Measurements from ENCODE around the gene SCUBE1. TPM values are rescaled to one million over a fixed set of nuclear protein-coding genes. Genes with fewer than 3 reads are reported as not detected.
A peak's percentile ranks its signal among the peaks of the same experiment; 100 is the strongest.

SCUBE1 gene
- total and polyA plus RNA-seq, 10 of the 15 experiments (the other 5 are each of a cell fraction or from before 2014, with no cell fraction given): not detected

GRCh38 chr22:43187171-43188099 lies 155.7 kb downstream of the SCUBE1 start:
- Histone ChIP-seq H3K4me2 (ENCODE audit: control insufficient read depth, insufficient read depth) (peak overlapping the region; percentile 73), H3K27ac (ENCODE audit: control insufficient read depth, insufficient read depth) (peak overlapping the region; percentile 85), H3K79me2 (ENCODE audit: control insufficient read depth, insufficient read depth, low read length) (peaks cover 18% of the 10 kb centered on the region), H3K9me3 (replicated peaks; ENCODE audit: control insufficient read depth, insufficient read depth, low read length) (peaks cover 5% of the 10 kb centered on the region; the same call in 2 of the 3 replicates), H2AFZ (ENCODE audit: control insufficient read depth, low read depth, low read length) (peak overlapping the region; percentile 82), H3K27me3 (replicated peaks in 1 of 2; ENCODE audit: control insufficient read depth in 2 of 2, insufficient read depth in 2 of 2, low read length in 1 of 2) (no peaks in the 10 kb centered on the region; a peak in 1 of 4 replicates), H3K9ac (ENCODE audit: control insufficient read depth, insufficient read depth, low read length) (peak overlapping the region; percentile 66), H3K4me1 (ENCODE audit: control insufficient read depth, insufficient read depth, low read length) (peaks cover 10% of the 10 kb centered on the region), H4K20me1 (ENCODE audit: control insufficient read depth, insufficient read depth) (no peaks in the 10 kb centered on the region), H3K4me3 (peak overlapping the region; percentile 64), H3K36me3 (ENCODE audit: control insufficient read depth in 2 of 2, insufficient read depth in 2 of 2, low read length in 1 of 2) (no peaks in the 10 kb centered on the region)
- ATAC-seq (peak; percentile 96), DNase-seq (ENCODE audit: low read depth, low spot score) (peak; percentile 88), FAIRE-seq (peak; percentile 96)
- ChIA-PET POLR2A (interaction anchor here (1.0 to 1.6 kb wide), 2 partner anchors 74 to 172 kb away, joined by 3 read pairs; no protein-coding TSS in a partner anchor), SMC1A (ENCODE audit: uncharacterized antibody, unreplicated experiment) (interaction anchor here (1.3 kb wide), 1 partner anchor 19 kb away, joined by 3 read pairs; no protein-coding TSS in a partner anchor), CTCF (interaction anchor here (0.9 to 1.5 kb wide), 6 partner anchors 10 to 159 kb away, joined by 3 to 4 read pairs (median 3); no protein-coding TSS in a partner anchor), RAD21 (ENCODE audit: unreplicated experiment) (interaction anchor here (0.9 to 1.4 kb wide), 8 partner anchors 35 to 843 kb away, joined by 3 to 5 read pairs (median 3); no protein-coding TSS in a partner anchor)
- intact Hi-C loops (cut with micrococcal nuclease; ENCODE audit: unreplicated experiment): no loop called here
- in situ Hi-C loops (cut with MboI): no loop called here
- WGBS (ENCODE audit: insufficient coverage, insufficient replicate concordance, low lambda C conversion rate, missing lambda C conversion rate): 4% methylated on average over 36 of the region's 86 CpGs
- no TSS peak for BruUV-seq (replicated peaks)
- peak; percentile 89 for TF ChIP-seq RUNX3 (IDR thresholded peaks at IDR 0.05; ENCODE audit: low read length)
- peak; percentile 89 for TF ChIP-seq CREB1 (IDR thresholded peaks at IDR 0.05; ENCODE audit: low read depth)
- peak; percentile 77; the same call in 1 of the 2 replicates for TF ChIP-seq HDAC2 (IDR thresholded peaks at IDR 0.05)
- peak; percentile 67 for TF ChIP-seq NRF1 (conservative IDR thresholded peaks at IDR 0.05; ENCODE audit: low read depth, low read length)
- peak; percentile 58; the same call in 1 of the 2 replicates for TF ChIP-seq SIN3A (IDR thresholded peaks at IDR 0.05; ENCODE audit: low read depth, low read length)
- peak; percentile 22; the same call in 1 of the 2 replicates for TF ChIP-seq MTA3 (IDR thresholded peaks at IDR 0.05; ENCODE audit: borderline replicate concordance, low read length)
- TF ChIP-seq NFYA (IDR thresholded peaks at IDR 0.05; ENCODE audit: borderline replicate concordance, low read depth, low read length): no peak
- TF ChIP-seq, protein P1, sequence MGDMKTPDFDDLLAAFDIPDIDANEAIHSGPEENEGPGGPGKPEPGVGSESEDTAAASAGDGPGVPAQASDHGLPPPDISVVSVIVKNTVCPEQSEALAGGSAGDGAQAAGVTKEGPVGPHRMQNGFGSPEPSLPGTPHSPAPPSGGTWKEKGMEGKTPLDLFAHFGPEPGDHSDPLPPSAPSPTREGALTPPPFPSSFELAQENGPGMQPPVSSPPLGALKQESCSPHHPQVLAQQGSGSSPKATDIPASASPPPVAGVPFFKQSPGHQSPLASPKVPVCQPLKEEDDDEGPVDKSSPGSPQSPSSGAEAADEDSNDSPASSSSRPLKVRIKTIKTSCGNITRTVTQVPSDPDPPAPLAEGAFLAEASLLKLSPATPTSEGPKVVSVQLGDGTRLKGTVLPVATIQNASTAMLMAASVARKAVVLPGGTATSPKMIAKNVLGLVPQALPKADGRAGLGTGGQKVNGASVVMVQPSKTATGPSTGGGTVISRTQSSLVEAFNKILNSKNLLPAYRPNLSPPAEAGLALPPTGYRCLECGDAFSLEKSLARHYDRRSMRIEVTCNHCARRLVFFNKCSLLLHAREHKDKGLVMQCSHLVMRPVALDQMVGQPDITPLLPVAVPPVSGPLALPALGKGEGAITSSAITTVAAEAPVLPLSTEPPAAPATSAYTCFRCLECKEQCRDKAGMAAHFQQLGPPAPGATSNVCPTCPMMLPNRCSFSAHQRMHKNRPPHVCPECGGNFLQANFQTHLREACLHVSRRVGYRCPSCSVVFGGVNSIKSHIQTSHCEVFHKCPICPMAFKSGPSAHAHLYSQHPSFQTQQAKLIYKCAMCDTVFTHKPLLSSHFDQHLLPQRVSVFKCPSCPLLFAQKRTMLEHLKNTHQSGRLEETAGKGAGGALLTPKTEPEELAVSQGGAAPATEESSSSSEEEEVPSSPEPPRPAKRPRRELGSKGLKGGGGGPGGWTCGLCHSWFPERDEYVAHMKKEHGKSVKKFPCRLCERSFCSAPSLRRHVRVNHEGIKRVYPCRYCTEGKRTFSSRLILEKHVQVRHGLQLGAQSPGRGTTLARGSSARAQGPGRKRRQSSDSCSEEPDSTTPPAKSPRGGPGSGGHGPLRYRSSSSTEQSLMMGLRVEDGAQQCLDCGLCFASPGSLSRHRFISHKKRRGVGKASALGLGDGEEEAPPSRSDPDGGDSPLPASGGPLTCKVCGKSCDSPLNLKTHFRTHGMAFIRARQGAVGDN (IDR thresholded peaks at IDR 0.05): peak; percentile 94
- TF ChIP-seq STAT1 (conservative IDR thresholded peaks at IDR 0.05): peak; percentile 96; the same call in 1 of the 2 replicates
- TF ChIP-seq, protein P2, sequence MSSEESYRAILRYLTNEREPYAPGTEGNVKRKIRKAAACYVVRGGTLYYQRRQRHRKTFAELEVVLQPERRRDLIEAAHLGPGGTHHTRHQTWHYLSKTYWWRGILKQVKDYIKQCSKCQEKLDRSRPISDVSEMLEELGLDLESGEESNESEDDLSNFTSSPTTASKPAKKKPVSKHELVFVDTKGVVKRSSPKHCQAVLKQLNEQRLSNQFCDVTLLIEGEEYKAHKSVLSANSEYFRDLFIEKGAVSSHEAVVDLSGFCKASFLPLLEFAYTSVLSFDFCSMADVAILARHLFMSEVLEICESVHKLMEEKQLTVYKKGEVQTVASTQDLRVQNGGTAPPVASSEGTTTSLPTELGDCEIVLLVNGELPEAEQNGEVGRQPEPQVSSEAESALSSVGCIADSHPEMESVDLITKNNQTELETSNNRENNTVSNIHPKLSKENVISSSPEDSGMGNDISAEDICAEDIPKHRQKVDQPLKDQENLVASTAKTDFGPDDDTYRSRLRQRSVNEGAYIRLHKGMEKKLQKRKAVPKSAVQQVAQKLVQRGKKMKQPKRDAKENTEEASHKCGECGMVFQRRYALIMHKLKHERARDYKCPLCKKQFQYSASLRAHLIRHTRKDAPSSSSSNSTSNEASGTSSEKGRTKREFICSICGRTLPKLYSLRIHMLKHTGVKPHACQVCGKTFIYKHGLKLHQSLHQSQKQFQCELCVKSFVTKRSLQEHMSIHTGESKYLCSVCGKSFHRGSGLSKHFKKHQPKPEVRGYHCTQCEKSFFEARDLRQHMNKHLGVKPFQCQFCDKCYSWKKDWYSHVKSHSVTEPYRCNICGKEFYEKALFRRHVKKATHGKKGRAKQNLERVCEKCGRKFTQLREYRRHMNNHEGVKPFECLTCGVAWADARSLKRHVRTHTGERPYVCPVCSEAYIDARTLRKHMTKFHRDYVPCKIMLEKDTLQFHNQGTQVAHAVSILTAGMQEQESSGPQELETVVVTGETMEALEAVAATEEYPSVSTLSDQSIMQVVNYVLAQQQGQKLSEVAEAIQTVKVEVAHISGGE (CRISPR knock-in tag; IDR thresholded peaks at IDR 0.05): peak; percentile 80
- peak; percentile 68; the same call in 1 of the 2 replicates for TF ChIP-seq CBFB (IDR thresholded peaks at IDR 0.05; ENCODE audit: low read depth)
- TF ChIP-seq SP1 (IDR thresholded peaks at IDR 0.05; ENCODE audit: low read depth, low read length): peak; percentile 65
- TF ChIP-seq CHD2 (IDR thresholded peaks at IDR 0.05; ENCODE audit: borderline replicate concordance, low read depth, low read length): peak; percentile 73
- TF ChIP-seq TCF12 (IDR thresholded peaks at IDR 0.05; ENCODE audit: low read depth, low read length): no peak
- TF ChIP-seq ZNF274 (IDR thresholded peaks at IDR 0.05; ENCODE audit: insufficient read depth, insufficient read length): no peak

All from GM12878 (cell line).